ENCODE measurements around the gene TMEM19. TPM values are rescaled to one million over a fixed set of nuclear protein-coding genes. Genes with fewer than 3 reads are reported as not detected.

Gene TMEM19
- total RNA-seq, 1 experiment from 2014 or later: 17.3 TPM

DNA sequence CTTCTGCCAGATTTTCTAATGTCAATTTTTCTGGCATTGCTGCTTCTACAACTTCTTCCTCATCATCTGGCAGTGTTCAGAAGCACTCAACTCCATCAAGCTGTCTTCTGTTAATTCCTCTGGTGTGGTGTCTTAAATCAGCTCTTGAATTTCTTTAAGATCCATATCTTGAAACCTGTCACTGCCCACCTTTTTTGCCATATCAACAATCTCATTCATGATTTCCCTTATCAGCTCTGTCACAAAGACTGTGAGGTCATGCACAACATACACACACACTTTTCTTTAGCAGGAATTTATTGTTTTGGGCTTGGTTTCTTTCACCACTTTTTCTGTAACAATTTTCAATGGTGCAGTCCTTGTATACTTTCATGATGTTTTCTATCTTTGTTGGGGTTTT is 14.6 kb upstream of the TMEM19 start:
- no peak overlapping the region for H3K9ac ChIP-seq (ENCODE audit: extremely low read depth, insufficient read length, low read length)
- no peak overlapping the region for H2AK5ac ChIP-seq (ENCODE audit: insufficient read length, low read length)
- H3K23ac ChIP-seq (ENCODE audit: insufficient read length, low read depth, low read length): no peak overlapping the region
- H3K56ac ChIP-seq (ENCODE audit: insufficient read length, low read depth, low read length): no peak overlapping the region
- H3K4ac ChIP-seq (ENCODE audit: low read depth, low read length): no peak overlapping the region
- no peak overlapping the region for H4K8ac ChIP-seq (replicated peaks; ENCODE audit: insufficient read length, low read depth, low read length)
- no peaks in the 10 kb centered on the region for H3K23me2 ChIP-seq (ENCODE audit: insufficient read length, low read depth, low read length, poor library complexity, severe bottlenecking)
- H3K27ac ChIP-seq (ENCODE audit: insufficient read length, low read depth, low read length): no peak overlapping the region
- H4K91ac ChIP-seq (ENCODE audit: insufficient read length, low read depth, low read length): no peak overlapping the region
- H3K4me1 ChIP-seq (ENCODE audit: insufficient read depth, low read length): no peaks in the 10 kb centered on the region
- no peak overlapping the region for H2BK20ac ChIP-seq (ENCODE audit: low read depth, low read length, poor library complexity, severe bottlenecking)
- no peak overlapping the region for H3T11ph ChIP-seq (ENCODE audit: low read length)
- no peak overlapping the region for H2AFZ ChIP-seq (ENCODE audit: low read length)
- DNase-seq: no peak
- Mint-ChIP-seq H3K36me3 (ENCODE audit: insufficient read depth in 1 of 3, low read depth in 3 of 3) (peaks cover under 1 to 7% (median 2%) of the 10 kb centered on the region in 3 experiments; a peak in 4 of 7 replicates), H3K4me3 (no peak overlapping the region), H3K9me3 (no peaks in the 10 kb centered on the region), H3K4me1 (peaks cover 3 to 7% of the 10 kb centered on the region in 2 experiments; a peak in 3 of 4 replicates), H3K27me3 (ENCODE audit: low read depth) (no peaks in the 10 kb centered on the region), H3K27ac (no peak overlapping the region)
- no peak overlapping the region for H3K18ac ChIP-seq (ENCODE audit: insufficient read length, low read depth, low read length)
- H4K5ac ChIP-seq (ENCODE audit: insufficient read length, low read depth, low read length): no peak overlapping the region
- H3K4me2 ChIP-seq (ENCODE audit: insufficient read depth, insufficient read length, low read length): no peak overlapping the region
- H4K20me1 ChIP-seq (ENCODE audit: control insufficient read depth, insufficient read depth, insufficient read length): no peaks in the 10 kb centered on the region
- H3K79me1 ChIP-seq (ENCODE audit: insufficient read depth, low read depth, low read length, poor library complexity, severe bottlenecking): no peaks in the 10 kb centered on the region
- H2BK12ac ChIP-seq (ENCODE audit: insufficient read length, low read depth, low read length): no peak overlapping the region
- H3K14ac ChIP-seq (ENCODE audit: insufficient read depth, low read length): no peak overlapping the region
- no peak overlapping the region for H2BK15ac ChIP-seq (ENCODE audit: low read depth, low read length)
- no peaks in the 10 kb centered on the region for H3K27me3 ChIP-seq (ENCODE audit: insufficient read depth, low read length)
- TF ChIP-seq, protein P1, sequence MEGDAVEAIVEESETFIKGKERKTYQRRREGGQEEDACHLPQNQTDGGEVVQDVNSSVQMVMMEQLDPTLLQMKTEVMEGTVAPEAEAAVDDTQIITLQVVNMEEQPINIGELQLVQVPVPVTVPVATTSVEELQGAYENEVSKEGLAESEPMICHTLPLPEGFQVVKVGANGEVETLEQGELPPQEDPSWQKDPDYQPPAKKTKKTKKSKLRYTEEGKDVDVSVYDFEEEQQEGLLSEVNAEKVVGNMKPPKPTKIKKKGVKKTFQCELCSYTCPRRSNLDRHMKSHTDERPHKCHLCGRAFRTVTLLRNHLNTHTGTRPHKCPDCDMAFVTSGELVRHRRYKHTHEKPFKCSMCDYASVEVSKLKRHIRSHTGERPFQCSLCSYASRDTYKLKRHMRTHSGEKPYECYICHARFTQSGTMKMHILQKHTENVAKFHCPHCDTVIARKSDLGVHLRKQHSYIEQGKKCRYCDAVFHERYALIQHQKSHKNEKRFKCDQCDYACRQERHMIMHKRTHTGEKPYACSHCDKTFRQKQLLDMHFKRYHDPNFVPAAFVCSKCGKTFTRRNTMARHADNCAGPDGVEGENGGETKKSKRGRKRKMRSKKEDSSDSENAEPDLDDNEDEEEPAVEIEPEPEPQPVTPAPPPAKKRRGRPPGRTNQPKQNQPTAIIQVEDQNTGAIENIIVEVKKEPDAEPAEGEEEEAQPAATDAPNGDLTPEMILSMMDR (conservative IDR thresholded peaks at IDR 0.05): no peak
- H2BK5ac ChIP-seq (ENCODE audit: insufficient read length, low read length): no peak overlapping the region
- no peaks in the 10 kb centered on the region for H3K79me2 ChIP-seq (ENCODE audit: insufficient read depth, low read length)
- H2BK120ac ChIP-seq (ENCODE audit: low read depth, low read length, poor library complexity, severe bottlenecking): no peak overlapping the region
- H3K9me3 ChIP-seq (ENCODE audit: control insufficient read depth, low read depth, low read length): no peaks in the 10 kb centered on the region
